ENCODE measurements around the gene TRIM49D2. TPM values are rescaled to one million over a fixed set of nuclear protein-coding genes. Genes with fewer than 3 reads are reported as not detected.

Gene TRIM49D2
- total and polyA plus RNA-seq, 2 donors = 0.23 TPM; not detected in 1

Other genes starting within 250 kb of the TRIM49D2 start
- gene TRIM77, start 213.8 kb upstream of the TRIM49D2 start, total RNA-seq = not detected
- gene TRIM77, start 213.8 kb upstream of the TRIM49D2 start, polyA plus RNA-seq = not detected
- 0.09 TPM for gene TRIM49, start 115.5 kb upstream of the TRIM49D2 start, total RNA-seq
- gene TRIM49, start 115.5 kb upstream of the TRIM49D2 start, polyA plus RNA-seq = 0.09 TPM
- not detected for gene TRIM64B, start 45.6 kb upstream of the TRIM49D2 start, total RNA-seq
- 0.02 TPM for gene TRIM64B, start 45.6 kb upstream of the TRIM49D2 start, polyA plus RNA-seq
- not detected for gene TRIM49D1, start 1.8 kb upstream of the TRIM49D2 start, total RNA-seq
- gene TRIM49D1, start 1.8 kb upstream of the TRIM49D2 start, polyA plus RNA-seq = not detected
- gene TRIM64, start 42.0 kb downstream of the TRIM49D2 start, total RNA-seq = not detected
- not detected for gene TRIM64, start 42.0 kb downstream of the TRIM49D2 start, polyA plus RNA-seq
- not detected for gene TRIM49C, start 107.0 kb downstream of the TRIM49D2 start, total RNA-seq
- gene TRIM49C, start 107.0 kb downstream of the TRIM49D2 start, polyA plus RNA-seq = 0.16 TPM
- not detected for gene UBTFL1, start 161.9 kb downstream of the TRIM49D2 start, total RNA-seq
- not detected for gene UBTFL1, start 161.9 kb downstream of the TRIM49D2 start, polyA plus RNA-seq
- gene NAALAD2, start 210.6 kb downstream of the TRIM49D2 start, total RNA-seq = 0.47 TPM
- gene NAALAD2, start 210.6 kb downstream of the TRIM49D2 start, polyA plus RNA-seq = 0.23 TPM

All from thymus (tissue), 2 donors.